ENCODE measurements around the gene CSRP2.

Gene CSRP2

GRCh38 chr12:76891609-76892008 is 12.8 kb upstream of the CSRP2 start:
- DNase-seq (ENCODE audit: low read depth in 2 of 2), result no peak

- peak in 1 of 2 donors; percentile 40 for DNase-seq (ENCODE audit: low read depth in 2 of 2)
Observed at GRCh38 chr12:76890151-76891143, 11.6 kb upstream of the CSRP2 start.

GRCh38 chr12:76888775-76889174 is 10.0 kb upstream of the CSRP2 start:
- DNase-seq (ENCODE audit: low read depth in 2 of 2), result no peak

GRCh38 chr12:76883811-76884210 is 5.0 kb upstream of the CSRP2 start:
- DNase-seq (ENCODE audit: low read depth in 2 of 2), result no peak

- no peak for DNase-seq (ENCODE audit: low read depth in 2 of 2)
Observed at GRCh38 chr12:76883151-76883550, 4.3 kb upstream of the CSRP2 start.

- no peak for DNase-seq (ENCODE audit: low read depth in 2 of 2)
Observed at GRCh38 chr12:76882367-76882766, 3.5 kb upstream of the CSRP2 start.

GRCh38 chr12:76881142-76881541 is 2.3 kb upstream of the CSRP2 start:
- no peak for DNase-seq (ENCODE audit: low read depth in 2 of 2)

- DNase-seq (ENCODE audit: low read depth in 2 of 2), result no peak
Observed at GRCh38 chr12:76880519-76881023, 1.8 kb upstream of the CSRP2 start.

GRCh38 chr12:76879710-76880518 is 1.1 kb upstream of the CSRP2 start:
- no peak for DNase-seq (ENCODE audit: low read depth in 2 of 2)

GRCh38 chr12:76878099-76878898 is 520 bp downstream of the CSRP2 start:
- no peak for DNase-seq (ENCODE audit: low read depth in 2 of 2)

GRCh38 chr12:76876696-76877229 is 2.1 kb downstream of the CSRP2 start:
- no peak for DNase-seq (ENCODE audit: low read depth in 2 of 2)

GRCh38 chr12:76874491-76875190 is 4.2 kb downstream of the CSRP2 start:
- no peak for DNase-seq (ENCODE audit: low read depth in 2 of 2)

GRCh38 chr12:76874027-76874426 is 4.8 kb downstream of the CSRP2 start:
- no peak for DNase-seq (ENCODE audit: low read depth in 2 of 2)

GRCh38 chr12:76872415-76872814 is 6.4 kb downstream of the CSRP2 start:
- no peak for DNase-seq (ENCODE audit: low read depth in 2 of 2)

GRCh38 chr12:76871742-76872141 is 7.1 kb downstream of the CSRP2 start:
- DNase-seq (ENCODE audit: low read depth in 2 of 2), result no peak

- no peak for DNase-seq (ENCODE audit: low read depth in 2 of 2)
Observed at GRCh38 chr12:76871082-76871481, 7.7 kb downstream of the CSRP2 start.

- DNase-seq (ENCODE audit: low read depth in 2 of 2), result no peak
Observed at GRCh38 chr12:76866726-76867125, 12.1 kb downstream of the CSRP2 start.

GRCh38 chr12:76866151-76866567 is 12.7 kb downstream of the CSRP2 start:
- DNase-seq (ENCODE audit: low read depth in 2 of 2), result no peak

GRCh38 chr12:76864791-76865400 is 13.9 kb downstream of the CSRP2 start:
- DNase-seq (ENCODE audit: low read depth in 2 of 2), result no peak

- no peak for DNase-seq (ENCODE audit: low read depth in 2 of 2)
Observed at GRCh38 chr12:76863837-76864236, 15.0 kb downstream of the CSRP2 start.

Measured in stimulated activated CD4-positive, alpha-beta T cell treated with anti-CD3 and anti-CD28 coated beads, Interleukin-1b, Interleukin-23, amount 100 ng/mL, for 1 hour (primary cell).